C4-2B (cell line): Measurements from ENCODE around the gene CASP3.
"Not testable (repeated sequence)": the region's sequence is repeated elsewhere in the genome, so short reads cannot be mapped to it uniquely, and the experiment has no call there.

Experiments
- ZFX ChIP-seq: fragments of 450-650 bp; IDR thresholded peaks from 2 replicates; pipeline ENCODE4 v1.6.1; 2017
- TF ChIP-seq, protein P1 (sequence below): fragments of 450-650 bp; conservative IDR thresholded peaks from 2 replicates; pipeline ENCODE4 v1.5.1; 2017; ENCODE audit warnings: mild to moderate bottlenecking

DNA sequence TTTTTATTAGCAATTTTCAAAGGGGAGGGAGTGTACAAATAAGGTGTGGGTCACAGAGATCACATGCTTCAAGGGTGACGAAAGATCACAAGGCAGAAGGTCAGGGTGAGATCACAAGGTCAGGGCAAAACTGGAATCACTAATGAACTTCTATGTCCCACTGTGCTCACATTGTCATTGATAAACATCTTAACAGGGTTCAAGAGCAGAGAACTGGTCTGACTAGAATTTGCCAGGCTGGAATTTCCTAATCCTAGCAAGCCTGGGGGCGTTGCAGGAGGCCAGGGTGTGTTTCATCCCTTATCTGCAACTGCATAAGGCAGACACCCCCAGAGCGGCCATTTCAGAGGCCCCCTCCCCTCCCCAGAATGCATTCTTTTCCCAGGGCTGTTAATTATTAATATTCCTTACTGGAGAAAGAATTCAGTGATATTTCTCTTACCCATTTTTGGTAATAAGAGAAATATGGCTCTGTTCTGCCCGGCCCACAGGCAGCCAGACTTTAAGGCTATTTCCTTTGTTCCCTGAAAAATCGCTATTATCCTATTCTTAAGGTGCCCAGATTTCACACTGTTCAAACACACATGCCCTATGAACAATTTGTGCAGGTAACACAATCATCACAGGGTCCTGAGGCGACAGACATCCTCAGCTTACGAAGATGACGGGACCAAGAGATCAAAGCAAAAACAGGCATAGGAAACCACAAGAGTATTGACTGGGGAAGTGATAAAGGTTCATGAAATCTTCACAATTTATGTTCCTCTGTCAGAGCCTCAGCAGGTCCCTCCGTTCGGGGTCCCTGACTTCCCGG is 23.3 kb downstream of the CASP3 start:
- TF ChIP-seq, protein P1, sequence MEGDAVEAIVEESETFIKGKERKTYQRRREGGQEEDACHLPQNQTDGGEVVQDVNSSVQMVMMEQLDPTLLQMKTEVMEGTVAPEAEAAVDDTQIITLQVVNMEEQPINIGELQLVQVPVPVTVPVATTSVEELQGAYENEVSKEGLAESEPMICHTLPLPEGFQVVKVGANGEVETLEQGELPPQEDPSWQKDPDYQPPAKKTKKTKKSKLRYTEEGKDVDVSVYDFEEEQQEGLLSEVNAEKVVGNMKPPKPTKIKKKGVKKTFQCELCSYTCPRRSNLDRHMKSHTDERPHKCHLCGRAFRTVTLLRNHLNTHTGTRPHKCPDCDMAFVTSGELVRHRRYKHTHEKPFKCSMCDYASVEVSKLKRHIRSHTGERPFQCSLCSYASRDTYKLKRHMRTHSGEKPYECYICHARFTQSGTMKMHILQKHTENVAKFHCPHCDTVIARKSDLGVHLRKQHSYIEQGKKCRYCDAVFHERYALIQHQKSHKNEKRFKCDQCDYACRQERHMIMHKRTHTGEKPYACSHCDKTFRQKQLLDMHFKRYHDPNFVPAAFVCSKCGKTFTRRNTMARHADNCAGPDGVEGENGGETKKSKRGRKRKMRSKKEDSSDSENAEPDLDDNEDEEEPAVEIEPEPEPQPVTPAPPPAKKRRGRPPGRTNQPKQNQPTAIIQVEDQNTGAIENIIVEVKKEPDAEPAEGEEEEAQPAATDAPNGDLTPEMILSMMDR: not testable (repeated sequence)
- not testable (repeated sequence) for TF ChIP-seq ZFX
